CD4-positive, alpha-beta T cell treated with Interferon alpha-2 for 1 hour (primary cell): ENCODE data around the gene MYOM1.

ENCODE experiments used
- DNase-seq, 2 donors: peaks; one replicate each; pipeline ENCODE4 v3.0.0-alpha.2; 2020 to 2022

MYOM1 gene

GRCh38 chr18:3219631-3220335 lies at the start of gene MYOM1:
Gene MYOM1 (minus strand): TSS chr18:3219968. CDS start chr18:3215223, 4,745 bp downstream.
- DNase-seq: no peak

- no peak for DNase-seq
These were observed 49.6 kb upstream of the MYOM1 start for GRCh38 chr18:3269241-3269913.

- DNase-seq: no peak
These were observed 48.5 kb upstream of the MYOM1 start for GRCh38 chr18:3268306-3268705.

- DNase-seq: no peak
These were observed 46.4 kb upstream of the MYOM1 start for GRCh38 chr18:3266062-3266608.

- no peak for DNase-seq
These were observed 45.8 kb upstream of the MYOM1 start for GRCh38 chr18:3265564-3266033.

- DNase-seq: no peak
These were observed 44.6 kb upstream of the MYOM1 start for GRCh38 chr18:3264362-3264761.

- DNase-seq: peak in 1 of 2 donors; percentile 39
These were observed 43.4 kb upstream of the MYOM1 start for GRCh38 chr18:3263132-3263700.

- DNase-seq: peak; percentile 24 to 53
These were observed 42.7 kb upstream of the MYOM1 start for GRCh38 chr18:3262234-3263131.

- peak; percentile 84 to 89 for DNase-seq
These were observed 41.8 kb upstream of the MYOM1 start, which contains the start of gene MYL12B for GRCh38 chr18:3261373-3262233. Gene MYL12B (plus strand): TSS chr18:3262133. CDS start chr18:3272899, 10,766 bp downstream.

GRCh38 chr18:3260995-3261372 lies 41.2 kb upstream of the MYOM1 start:
- DNase-seq: peak in 1 of 2 donors; percentile 40

GRCh38 chr18:3257627-3258120 lies 37.9 kb upstream of the MYOM1 start:
- no peak for DNase-seq

GRCh38 chr18:3256693-3257626 lies 37.2 kb upstream of the MYOM1 start:
- DNase-seq: no peak

- DNase-seq: no peak
These were observed 35.9 kb upstream of the MYOM1 start for GRCh38 chr18:3255611-3256165.

- no peak for DNase-seq
These were observed 35.0 kb upstream of the MYOM1 start for GRCh38 chr18:3254725-3255124.

- no peak for DNase-seq
These were observed 33.1 kb upstream of the MYOM1 start for GRCh38 chr18:3252843-3253242.

- no peak for DNase-seq
These were observed 32.2 kb upstream of the MYOM1 start for GRCh38 chr18:3251963-3252277.

GRCh38 chr18:3251249-3251962 lies 31.6 kb upstream of the MYOM1 start:
- DNase-seq: no peak

- peak in 1 of 2 donors; percentile 43 for DNase-seq
These were observed 30.7 kb upstream of the MYOM1 start for GRCh38 chr18:3250237-3251107.
